ENCODE results near the gene SLC25A48. TPM values are rescaled to one million over a fixed set of nuclear protein-coding genes. Genes with fewer than 3 reads are reported as not detected.

The SLC25A48 gene
- total and polyA plus RNA-seq, 2 of the 4 experiments (the other 2 are of a cell fraction): not detected

- Histone ChIP-seq H3K23ac (ENCODE audit: low read depth, low read length) (no peak overlapping the region), H3K36me3 (ENCODE audit: control insufficient read depth, insufficient read depth, low read length) (no peaks in the 10 kb centered on the region), H3K27me3 (ENCODE audit: control insufficient read depth, insufficient read depth, low read length) (no peaks in the 10 kb centered on the region; the same call in 1 of the 2 replicates), H3K4me3 (ENCODE audit: insufficient read depth, low read depth, low read length) (no peak overlapping the region), H4K5ac (ENCODE audit: low read depth, low read length) (no peak overlapping the region), H3K79me1 (ENCODE audit: low read depth in 1 of 2, low read length in 2 of 2) (no peaks in the 10 kb centered on the region), H3K14ac (replicated peaks; ENCODE audit: low read depth, low read length) (no peak overlapping the region), H3K18ac (ENCODE audit: low read depth, low read length) (no peak overlapping the region), H4K8ac (ENCODE audit: low read depth in 2 of 2, low read length in 2 of 2) (no peak overlapping the region), H3K9me1 (ENCODE audit: insufficient read depth, low read length) (no peaks in the 10 kb centered on the region), H2BK120ac (ENCODE audit: low read depth, low read length) (no peak overlapping the region), H3K4me2 (ENCODE audit: low read depth, low read length) (no peak overlapping the region), H3K4me1 (ENCODE audit: control insufficient read depth, insufficient read depth, low read length) (no peaks in the 10 kb centered on the region), H3K56ac (ENCODE audit: extremely low read depth, insufficient read depth, low read length) (no peak overlapping the region), H3K9me3 (ENCODE audit: control insufficient read depth, insufficient read depth, low read length) (no peaks in the 10 kb centered on the region), H4K20me1 (ENCODE audit: insufficient read depth, low read length) (no peaks in the 10 kb centered on the region), H2AK5ac (ENCODE audit: low read depth, low read length) (no peak overlapping the region), H3K4ac (ENCODE audit: low read depth, low read length) (no peak overlapping the region), H4K91ac (ENCODE audit: insufficient read depth, low read depth, low read length) (no peak overlapping the region), H3K9ac (ENCODE audit: low read depth, low read length) (no peak overlapping the region), H2BK5ac (ENCODE audit: low read depth, low read length, poor library complexity, severe bottlenecking) (no peak overlapping the region), H2AK9ac (replicated peaks; ENCODE audit: low read depth, low read length, poor library complexity) (no peak overlapping the region), H2BK20ac (ENCODE audit: low read depth, low read length) (no peak overlapping the region), H2BK15ac (ENCODE audit: low read depth, low read length) (no peak overlapping the region), H2AFZ (replicated peaks; ENCODE audit: low read length, poor library complexity) (no peak overlapping the region), H3K27ac (ENCODE audit: insufficient read depth, low read length) (no peak overlapping the region)
- POLR2A ChIA-PET (ENCODE audit: unreplicated experiment): no interaction called here
- no peak for DNase-seq
- no TSS peak for BruUV-seq (replicated peaks)
- no peak for ATAC-seq (ENCODE audit: low read depth)
- dilution Hi-C loops (cut with HindIII; ENCODE audit: low sequenced_read_pairs, unreplicated experiment): no loop called here
- intact Hi-C loops (cut with micrococcal nuclease): no loop called here
- CTCF ChIA-PET: no interaction called here
- in situ Hi-C loops (cut with MboI; ENCODE audit: low sequenced_read_pairs): no loop called here
- TF ChIP-seq NFE2L2 (IDR thresholded peaks at IDR 0.05; ENCODE audit: low read depth, low read length) (no peak), MXI1 (IDR thresholded peaks at IDR 0.05; ENCODE audit: borderline replicate concordance, low read depth, low read length) (no peak), ELK1 (IDR thresholded peaks at IDR 0.05; ENCODE audit: borderline replicate concordance, low read depth, low read length) (no peak), RFX5 (IDR thresholded peaks at IDR 0.05; ENCODE audit: low read depth, low read length) (no peak), CEBPB (IDR thresholded peaks at IDR 0.05; ENCODE audit: low read depth, low read length) (no peak), POLR2A (IDR thresholded peaks at IDR 0.05; ENCODE audit: low read depth, low read length) (no peak), MAZ (IDR thresholded peaks at IDR 0.05; ENCODE audit: borderline replicate concordance, low read depth, low read length) (no peak), SMC3 (IDR thresholded peaks at IDR 0.05; ENCODE audit: low read depth, low read length) (no peak), FOS (IDR thresholded peaks at IDR 0.05; ENCODE audit: low read depth, low read length) (no peak), USF2 (IDR thresholded peaks at IDR 0.05; ENCODE audit: low read depth, low read length) (no peak), CHD1 (IDR thresholded peaks at IDR 0.05; ENCODE audit: low read depth, low read length) (no peak), MAFK (IDR thresholded peaks at IDR 0.05; ENCODE audit: low read depth, low read length) (no peak), BHLHE40 (IDR thresholded peaks at IDR 0.05; ENCODE audit: low read depth, low read length) (no peak), RCOR1 (IDR thresholded peaks at IDR 0.05; ENCODE audit: insufficient replicate concordance, low read length) (no peak), CTCF (conservative IDR thresholded peaks at IDR 0.05; ENCODE audit: low read depth, low read length) (no peak), RAD21 (IDR thresholded peaks at IDR 0.05; ENCODE audit: low read length) (no peak)
These were observed 27.6 kb downstream of the SLC25A48 start for GRCh38 chr5:135862086-135862485.
